ENCODE data around the gene B3GALT6.

GRCh38 chr1:1242461-1243265 is 10.6 kb downstream of the B3GALT6 start:
- TF ChIP-seq CTCF (tag by site-specific recombination; IDR thresholded peaks at IDR 0.05) = no peak
- no peak for TF ChIP-seq ZNF830 (tag by site-specific recombination; IDR thresholded peaks at IDR 0.05; ENCODE audit: low read depth)
- no peak for TF ChIP-seq BCL11B (tag by site-specific recombination; IDR thresholded peaks at IDR 0.05; ENCODE audit: low read depth)
